Activated CD8-positive, alpha-beta T cell treated with anti-CD3 and anti-CD28 coated beads, Interleukin-2, amount 10 ng/mL, durations not matched to agents 7 days and 5 days (primary cell): ENCODE measurements around the gene CERT1. TPM values are rescaled to one million over a fixed set of nuclear protein-coding genes. Genes with fewer than 3 reads are reported as not detected.
A peak's percentile ranks its signal among the peaks of the same experiment; 100 is the strongest.

Experiments used
- ATAC-seq: fragments of 150-1000 bp; cut with Tn5 transposase; one replicate; pipeline ENCODE4 v1.10.0; 2021; ENCODE audit warnings: moderate library complexity
- CTCF ChIA-PET: fragments of 350-600 bp; sonication (Branson Sonifier 250); formaldehyde crosslinking; loops from one replicate; lab custom pipeline; 2021; ENCODE audit warnings: antibody characterized with exemption; lab: Charles Lee
- POLR2A ChIA-PET: fragments of 350-600 bp; sonication (Branson Sonifier 250); formaldehyde crosslinking; loops from one replicate; lab custom pipeline; 2021; ENCODE audit warnings: antibody characterized with exemption; lab: Charles Lee
- DNase-seq: peaks from one replicate; pipeline ENCODE4 v3.0.0-alpha.2; 2020
- H3K27ac Mint-ChIP-seq: one replicate; pipeline ENCODE4 v1.8.0; 2021; ENCODE audit warnings: mild to moderate bottlenecking, mixed read lengths
- H3K27me3 Mint-ChIP-seq: one replicate; pipeline ENCODE4 v1.8.0; 2021; ENCODE audit warnings: low read depth, mixed read lengths
- H3K36me3 Mint-ChIP-seq: one replicate; pipeline ENCODE4 v1.8.0; 2021; ENCODE audit warnings: low read depth, mixed read lengths
- H3K4me1 Mint-ChIP-seq: one replicate; pipeline ENCODE4 v1.8.0; 2021; ENCODE audit warnings: low read depth, mixed read lengths
- H3K4me3 Mint-ChIP-seq: one replicate; pipeline ENCODE4 v1.8.0; 2021; ENCODE audit warnings: mild to moderate bottlenecking, mixed read lengths
- H3K9me3 Mint-ChIP-seq: one replicate; pipeline ENCODE4 v1.8.0; 2022; ENCODE audit warnings: mixed read lengths; ENCODE audit not compliant: insufficient read depth
- total RNA-seq, 2 experiments: library from RNA; stranded (reverse); gene quantifications; one replicate each; pipeline ENCODE4 v1.2.3, GENCODE V29; 2021

Gene CERT1
- total RNA-seq, 2 experiments from 2014 or later: 31.2 to 36.0 TPM

DNA sequence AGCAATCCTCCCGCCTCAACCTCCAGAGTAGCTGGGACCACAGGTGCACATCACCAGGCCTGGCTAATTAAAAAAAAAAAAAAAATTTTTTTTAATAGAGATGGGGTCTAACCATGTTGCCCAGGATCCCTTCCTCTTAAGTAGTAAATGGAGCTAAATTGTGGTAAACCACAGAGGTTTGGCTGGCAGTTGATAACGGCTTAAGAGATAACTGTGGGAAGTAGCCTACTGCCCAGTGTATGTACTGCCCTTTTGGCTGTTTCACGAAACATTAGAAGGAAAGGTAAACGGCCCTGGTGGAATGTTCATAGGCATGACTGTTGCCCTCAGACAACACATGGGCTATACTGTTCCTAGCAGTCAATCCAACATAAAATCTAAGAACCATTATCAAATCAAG is 130.0 kb downstream of the CERT1 start:
- H3K36me3 Mint-ChIP-seq: peaks cover 20% of the 10 kb centered on the region
- ATAC-seq: no peak

DNA sequence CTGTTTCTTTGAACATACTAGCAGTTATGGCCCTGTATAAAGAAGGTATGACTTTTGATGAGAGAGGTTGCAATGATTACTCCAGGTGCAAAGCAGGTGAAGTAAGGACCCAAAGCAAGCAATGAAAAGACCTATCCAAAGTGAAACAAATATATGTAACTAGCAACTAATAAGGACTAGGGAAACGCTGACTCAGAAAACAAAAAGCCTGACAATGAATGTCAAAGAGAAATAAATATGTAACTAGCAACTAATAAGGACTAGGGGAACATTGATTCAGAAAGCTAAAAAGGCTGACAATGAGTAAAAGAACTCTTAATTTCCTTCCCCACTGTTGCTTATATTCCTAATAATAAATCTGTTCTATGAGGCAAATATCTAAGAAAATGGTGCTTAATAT is 131.3 kb downstream of the CERT1 start:
- H3K9me3 Mint-ChIP-seq: no peaks in the 10 kb centered on the region
- H3K27ac Mint-ChIP-seq: no peak overlapping the region
- no peak overlapping the region for H3K4me3 Mint-ChIP-seq
- H3K4me1 Mint-ChIP-seq: no peaks in the 10 kb centered on the region
- CTCF ChIA-PET: no interaction called here
- POLR2A ChIA-PET: no interaction called here
- DNase-seq (no peak), ATAC-seq (no peak)
- no peaks in the 10 kb centered on the region for H3K27me3 Mint-ChIP-seq
- H3K36me3 Mint-ChIP-seq: peaks cover 20% of the 10 kb centered on the region

More for the DNA sequence above, 130.0 kb downstream of the CERT1 start:
- DNase-seq: no peak
- H3K4me3 Mint-ChIP-seq: no peak overlapping the region
- H3K27me3 Mint-ChIP-seq: no peaks in the 10 kb centered on the region
- CTCF ChIA-PET: no interaction called here
- H3K27ac Mint-ChIP-seq: no peak overlapping the region
- POLR2A ChIA-PET: interaction anchor here (0.5 kb wide), 1 partner anchor 49 kb away, joined by 3 read pairs; no protein-coding TSS in a partner anchor
- H3K4me1 Mint-ChIP-seq: no peaks in the 10 kb centered on the region
- no peaks in the 10 kb centered on the region for H3K9me3 Mint-ChIP-seq

DNA sequence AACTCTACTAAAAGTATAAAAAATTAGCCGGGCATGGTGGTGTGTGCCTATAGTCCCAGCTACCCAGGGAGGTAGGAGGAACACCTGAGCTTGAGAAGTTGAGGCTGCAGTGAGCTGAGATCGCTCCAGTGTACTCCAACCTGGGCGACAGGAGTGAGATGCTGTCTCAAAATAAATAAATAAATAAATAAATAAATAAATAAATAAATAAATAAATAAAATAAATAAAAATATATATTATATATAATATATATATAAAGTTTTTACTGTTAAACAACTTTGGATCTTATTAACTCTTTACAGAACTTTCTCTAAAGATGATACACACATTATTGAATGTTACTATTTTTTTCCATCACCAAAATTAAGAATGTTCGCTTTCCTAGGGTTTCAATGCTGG is 136.0 kb downstream of the CERT1 start:
- no peak overlapping the region for H3K4me3 Mint-ChIP-seq
- H3K4me1 Mint-ChIP-seq: no peaks in the 10 kb centered on the region
- H3K9me3 Mint-ChIP-seq: no peaks in the 10 kb centered on the region
- no peak for ATAC-seq
- POLR2A ChIA-PET: interaction anchor here (0.6 kb wide), 1 partner anchor 1503 kb away, joined by 4 read pairs; no protein-coding TSS in a partner anchor
- H3K27me3 Mint-ChIP-seq: no peaks in the 10 kb centered on the region
- no peak for DNase-seq
- CTCF ChIA-PET: no interaction called here
- peaks cover 20% of the 10 kb centered on the region for H3K36me3 Mint-ChIP-seq
- no peak overlapping the region for H3K27ac Mint-ChIP-seq

DNA sequence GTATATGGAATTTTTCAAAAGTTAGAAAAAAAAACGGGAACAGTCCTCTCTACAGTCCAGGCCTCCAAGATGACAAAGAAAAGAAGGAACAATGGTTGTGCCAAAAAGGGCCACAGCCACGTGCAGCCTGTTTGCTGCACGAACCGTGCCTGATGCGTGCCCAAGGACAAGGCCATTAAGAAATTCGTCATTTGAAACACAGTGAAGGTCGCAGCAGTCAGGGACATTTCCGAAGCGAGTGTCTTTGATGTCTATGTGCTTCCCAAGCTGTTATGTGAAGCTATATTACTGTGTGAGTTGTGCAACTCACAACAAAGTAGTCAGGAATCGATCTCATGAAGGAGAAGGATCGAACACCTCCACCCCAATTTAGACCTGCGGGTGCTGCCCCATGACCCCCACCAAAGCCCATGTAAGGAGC is 137.0 kb downstream of the CERT1 start:
- H3K4me1 Mint-ChIP-seq: no peaks in the 10 kb centered on the region

DNA sequence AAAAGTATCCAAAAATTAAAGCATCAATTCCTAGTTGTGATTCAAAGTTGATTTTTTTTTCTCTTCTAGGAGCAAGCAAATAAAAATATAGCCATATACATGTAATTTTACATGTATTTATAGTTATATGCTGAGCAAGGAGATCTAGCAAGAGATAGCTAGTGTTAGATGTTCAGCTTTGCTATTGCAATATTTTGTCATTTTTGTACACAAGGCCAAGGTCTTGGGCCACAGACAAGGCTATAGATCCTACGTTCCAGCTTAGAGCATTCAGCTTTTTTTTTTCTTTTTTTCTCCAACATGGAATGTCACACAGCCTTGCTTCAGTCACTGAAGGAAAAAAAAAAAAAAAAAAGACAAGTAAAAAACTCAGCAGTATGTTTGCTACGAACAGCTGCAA is 137.6 kb downstream of the CERT1 start:
- Mint-ChIP-seq H3K27me3 (no peaks in the 10 kb centered on the region), H3K27ac (no peak overlapping the region), H3K36me3 (peaks cover 14% of the 10 kb centered on the region), H3K4me3 (no peak overlapping the region), H3K9me3 (no peaks in the 10 kb centered on the region), H3K4me1 (no peaks in the 10 kb centered on the region)
- no peak for ATAC-seq
- POLR2A ChIA-PET: interaction anchor here (1.0 kb wide), 1 partner anchor 22 kb away, joined by 3 read pairs; no protein-coding TSS in a partner anchor
- no peak for DNase-seq
- CTCF ChIA-PET: interaction anchor here (0.6 to 1.1 kb wide), 3 partner anchors 10 to 54 kb away, joined by 3 read pairs; no protein-coding TSS in a partner anchor

More for the DNA sequence above, 137.0 kb downstream of the CERT1 start:
- POLR2A ChIA-PET: interaction anchor here (1.0 kb wide), 1 partner anchor 23 kb away, joined by 3 read pairs; no protein-coding TSS in a partner anchor
- H3K27ac Mint-ChIP-seq: no peak overlapping the region
- peaks cover 16% of the 10 kb centered on the region for H3K36me3 Mint-ChIP-seq
- ATAC-seq: no peak
- no peaks in the 10 kb centered on the region for H3K9me3 Mint-ChIP-seq
- no peaks in the 10 kb centered on the region for H3K27me3 Mint-ChIP-seq
- CTCF ChIA-PET: interaction anchor here (1.0 to 1.1 kb wide), 2 partner anchors 10 to 12 kb away, joined by 3 read pairs; no protein-coding TSS in a partner anchor
- no peak overlapping the region for H3K4me3 Mint-ChIP-seq
- no peak for DNase-seq

DNA sequence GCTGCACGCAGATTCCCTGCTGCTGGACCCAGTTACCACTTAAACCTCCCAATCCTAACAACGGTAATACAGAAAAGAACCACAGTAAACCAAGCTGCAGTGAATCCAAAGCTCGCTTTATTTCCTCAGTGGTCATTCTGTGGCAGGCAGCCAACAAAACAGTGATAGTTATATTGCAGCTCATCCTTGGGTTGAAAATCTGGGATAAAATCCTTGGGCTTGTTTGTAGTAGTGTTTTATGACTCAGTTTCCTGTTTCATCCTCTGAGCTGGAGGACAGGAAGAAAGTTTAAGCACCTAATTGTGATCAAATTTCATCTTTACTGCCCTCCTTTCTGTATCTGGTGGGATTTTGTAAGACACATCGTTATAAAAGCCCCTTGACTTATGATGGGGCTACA is 143.0 kb downstream of the CERT1 start:
- Mint-ChIP-seq H3K27me3 (no peaks in the 10 kb centered on the region), H3K27ac (no peak overlapping the region), H3K36me3 (peaks cover 2% of the 10 kb centered on the region), H3K4me3 (no peak overlapping the region), H3K4me1 (no peaks in the 10 kb centered on the region), H3K9me3 (no peaks in the 10 kb centered on the region)
- ChIA-PET CTCF (no interaction called here), POLR2A (interaction anchor here (1.1 kb wide), 1 partner anchor 142 kb away, joined by 3 read pairs; no protein-coding TSS in a partner anchor)
- no peak for DNase-seq
- ATAC-seq: no peak

DNA sequence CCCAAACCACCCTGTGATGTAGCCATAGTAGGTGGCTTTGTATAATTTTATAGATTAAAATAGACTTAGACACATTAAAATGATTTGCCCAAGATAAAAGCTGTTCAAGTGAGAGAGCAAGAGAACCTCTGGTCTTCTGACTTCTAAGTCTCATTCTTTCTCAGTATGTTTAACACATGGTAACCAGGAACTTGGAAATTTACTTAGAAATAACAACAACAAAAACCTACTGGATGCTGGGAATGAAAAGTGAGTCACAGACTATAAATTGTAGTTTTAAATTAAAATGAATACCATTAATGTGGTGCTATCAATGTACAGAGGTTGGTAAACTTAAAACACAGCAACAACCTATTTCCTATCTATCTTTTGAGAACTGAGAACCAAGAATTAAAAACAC is 144.0 kb downstream of the CERT1 start:
- no peak for ATAC-seq

DNA sequence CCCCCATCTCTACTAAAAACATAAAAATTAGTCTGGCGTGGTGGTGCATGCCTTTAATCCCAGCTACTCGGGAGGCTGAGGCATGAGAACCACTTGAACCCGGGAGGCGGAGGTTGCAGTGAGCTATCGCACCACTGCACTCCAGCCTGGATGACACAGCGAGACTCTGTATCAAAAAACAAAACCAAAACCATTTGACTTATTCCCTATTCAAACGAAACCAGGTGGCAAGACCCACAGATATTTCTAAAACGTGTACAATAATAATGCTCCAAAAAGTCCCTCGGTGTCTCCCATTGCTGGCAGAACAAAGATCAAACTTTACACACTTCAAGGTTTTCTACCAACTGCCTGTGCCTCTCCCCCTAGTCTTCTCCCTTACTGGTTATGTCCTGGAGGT is 144.6 kb downstream of the CERT1 start:
- Mint-ChIP-seq H3K9me3 (no peaks in the 10 kb centered on the region), H3K27ac (peak overlapping the region; percentile 14), H3K27me3 (no peaks in the 10 kb centered on the region), H3K4me1 (no peaks in the 10 kb centered on the region), H3K4me3 (no peak overlapping the region), H3K36me3 (peaks cover 11% of the 10 kb centered on the region)
- ChIA-PET CTCF (no interaction called here), POLR2A (no interaction called here)
- DNase-seq: no peak
- no peak for ATAC-seq

More for the DNA sequence above, 144.0 kb downstream of the CERT1 start:
- no peak overlapping the region for H3K4me3 Mint-ChIP-seq
- H3K4me1 Mint-ChIP-seq: no peaks in the 10 kb centered on the region
- ChIA-PET POLR2A (no interaction called here), CTCF (no interaction called here)
- no peak for DNase-seq
- H3K27ac Mint-ChIP-seq: peak overlapping the region; percentile 14
- no peaks in the 10 kb centered on the region for H3K27me3 Mint-ChIP-seq
- no peaks in the 10 kb centered on the region for H3K9me3 Mint-ChIP-seq
- H3K36me3 Mint-ChIP-seq: peaks cover 7% of the 10 kb centered on the region

DNA sequence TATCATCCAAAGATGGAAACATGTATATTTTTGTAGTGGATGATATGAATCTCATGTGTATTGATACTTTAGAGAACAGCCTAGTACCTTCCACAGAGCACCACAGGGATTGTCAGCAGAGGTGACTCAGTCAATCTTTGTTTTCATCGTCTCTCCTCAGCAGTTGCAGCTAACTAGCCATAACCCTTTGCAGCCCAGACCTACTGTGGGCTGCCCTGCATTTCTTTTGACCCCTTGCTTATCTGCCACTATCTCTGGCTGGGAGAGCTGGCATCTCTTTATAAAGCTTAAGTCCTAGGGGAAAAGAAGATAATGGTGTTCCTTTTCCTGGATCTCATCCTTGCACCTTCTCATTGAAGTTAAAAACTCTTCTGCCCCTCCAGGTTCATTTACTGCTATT is 145.7 kb downstream of the CERT1 start:
- no peak overlapping the region for H3K27ac Mint-ChIP-seq
- H3K4me3 Mint-ChIP-seq: no peak overlapping the region
- ATAC-seq: no peak
- no peaks in the 10 kb centered on the region for H3K9me3 Mint-ChIP-seq
- POLR2A ChIA-PET: no interaction called here
- no peaks in the 10 kb centered on the region for H3K27me3 Mint-ChIP-seq
- H3K36me3 Mint-ChIP-seq: peaks cover 12% of the 10 kb centered on the region
- CTCF ChIA-PET: no interaction called here
- H3K4me1 Mint-ChIP-seq: no peaks in the 10 kb centered on the region
- no peak for DNase-seq

DNA sequence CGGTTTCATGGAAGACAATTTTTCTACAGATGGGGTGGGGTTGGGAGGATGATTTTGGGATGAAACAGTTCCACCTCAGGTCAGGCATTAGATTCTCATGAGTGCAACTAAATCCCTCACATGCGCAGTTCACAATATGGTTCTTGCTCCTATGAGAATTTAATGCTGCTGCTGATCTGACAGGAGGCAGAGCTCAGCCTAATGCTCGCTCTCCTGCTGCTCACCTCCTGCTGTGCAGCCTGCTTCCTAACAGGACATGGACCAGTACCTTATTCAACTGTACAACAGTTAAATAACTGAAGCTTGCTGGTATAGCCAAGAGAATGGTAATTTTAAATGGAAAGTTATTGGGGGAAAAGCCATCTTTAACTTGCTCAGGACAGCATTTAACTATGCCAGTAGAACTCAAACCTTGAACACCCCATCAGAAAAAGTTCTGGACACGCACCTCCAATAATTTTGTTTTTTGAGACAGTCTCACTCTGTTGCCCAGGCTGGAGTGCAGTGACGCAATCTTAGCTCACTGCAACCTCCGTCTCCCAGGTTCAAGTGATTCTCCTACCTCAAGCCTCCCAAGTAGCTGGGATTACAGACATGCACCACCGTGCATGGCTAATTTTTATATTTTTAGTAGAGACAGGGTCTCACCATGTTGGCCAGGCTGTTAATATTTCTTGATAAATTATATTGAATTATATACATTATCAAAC is 146.7 kb downstream of the CERT1 start:
- Mint-ChIP-seq H3K9me3 (no peaks in the 10 kb centered on the region), H3K27ac (no peak overlapping the region), H3K4me1 (no peaks in the 10 kb centered on the region), H3K36me3 (peaks cover 22% of the 10 kb centered on the region), H3K27me3 (no peaks in the 10 kb centered on the region), H3K4me3 (no peak overlapping the region)
- DNase-seq (no peak), ATAC-seq (no peak)
- CTCF ChIA-PET: no interaction called here
- POLR2A ChIA-PET: no interaction called here

DNA sequence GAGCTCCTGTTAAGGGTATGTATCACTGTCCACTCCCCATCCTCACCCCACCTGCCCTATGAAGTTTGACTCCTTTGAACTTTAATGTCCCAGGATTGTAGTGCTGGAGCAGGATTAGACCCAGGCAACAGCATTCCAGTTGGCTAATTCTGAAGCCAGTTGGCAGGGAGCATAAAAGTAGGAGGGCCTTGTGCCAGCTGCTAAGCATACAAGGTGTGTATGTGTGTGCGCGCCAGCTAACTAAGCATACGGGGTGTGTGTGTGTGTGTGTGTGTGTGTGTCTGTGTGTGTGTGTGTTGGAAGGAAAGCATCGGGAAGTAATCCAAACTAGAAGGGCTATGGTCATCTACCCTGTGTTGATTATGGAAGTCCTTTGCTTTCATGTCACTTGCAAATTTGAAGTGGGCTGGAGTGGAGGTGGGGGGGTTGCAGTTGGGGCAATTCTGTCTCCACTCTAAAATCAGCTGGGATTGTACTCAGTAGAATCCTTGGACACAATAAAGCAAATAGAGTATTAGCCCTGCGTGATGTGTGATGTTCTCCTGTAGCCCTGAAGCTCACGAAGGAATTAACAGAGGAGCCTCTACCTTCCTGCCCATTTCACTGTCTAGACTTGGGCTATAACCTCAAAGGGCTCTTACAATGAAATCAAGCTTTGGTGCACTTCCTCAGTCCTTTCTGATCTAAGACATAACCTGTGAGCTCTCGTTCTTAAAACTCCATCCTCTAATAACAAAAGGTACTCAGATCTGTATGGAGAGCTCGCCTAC is 147.5 kb downstream of the CERT1 start:
- H3K27ac Mint-ChIP-seq: no peak overlapping the region
- H3K9me3 Mint-ChIP-seq: no peaks in the 10 kb centered on the region
- ChIA-PET CTCF (no interaction called here), POLR2A (no interaction called here)
- peaks cover 28% of the 10 kb centered on the region for H3K36me3 Mint-ChIP-seq
- DNase-seq (no peak), ATAC-seq (no peak)
- no peak overlapping the region for H3K4me3 Mint-ChIP-seq
- H3K27me3 Mint-ChIP-seq: no peaks in the 10 kb centered on the region
- no peaks in the 10 kb centered on the region for H3K4me1 Mint-ChIP-seq

DNA sequence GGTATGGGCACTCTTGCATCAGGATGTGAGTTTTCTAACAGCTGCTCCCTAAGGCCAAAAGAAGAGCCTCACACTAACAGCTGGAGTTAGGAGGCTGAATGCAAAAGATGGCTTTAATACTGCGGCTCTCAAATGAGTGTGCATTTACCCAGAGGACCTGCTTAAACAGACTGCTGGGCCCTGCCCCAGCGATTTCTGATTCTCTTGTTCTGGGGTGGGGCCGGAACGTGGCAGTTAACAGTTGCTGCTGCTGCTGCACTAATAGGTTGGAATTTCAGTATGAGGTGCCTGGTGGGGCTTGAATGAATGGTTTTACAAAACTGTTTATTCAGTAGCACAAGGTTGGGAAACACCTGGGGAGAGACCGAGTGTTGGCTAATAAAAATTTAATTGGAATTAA is 148.3 kb downstream of the CERT1 start:
- ATAC-seq (no peak), DNase-seq (no peak)
- ChIA-PET POLR2A (interaction anchor here (0.6 to 2.1 kb wide), 2 partner anchors 26 to 294 kb away, joined by 3 to 5 read pairs; partner anchors contain the start of gene HMGCR), CTCF (no interaction called here)
- peaks cover 30% of the 10 kb centered on the region for H3K36me3 Mint-ChIP-seq
- H3K9me3 Mint-ChIP-seq: no peaks in the 10 kb centered on the region
- no peaks in the 10 kb centered on the region for H3K4me1 Mint-ChIP-seq
- no peak overlapping the region for H3K27ac Mint-ChIP-seq
- H3K4me3 Mint-ChIP-seq: no peak overlapping the region
- no peaks in the 10 kb centered on the region for H3K27me3 Mint-ChIP-seq
